IgD-negative memory B cell (primary cell): ENCODE data around the gene ATE1. TPM values are rescaled to one million over a fixed set of nuclear protein-coding genes. Genes with fewer than 3 reads are reported as not detected.

Experiments
- H3K27ac Mint-ChIP-seq, 3 donors: one replicate each; pipeline ENCODE4 v1.8.0; 2020 to 2022; ENCODE audit warnings: mild to moderate bottlenecking in 3 of 3, mixed read lengths in 3 of 3, moderate library complexity in 1 of 3
- H3K27me3 Mint-ChIP-seq: one replicate; pipeline ENCODE4 v1.8.0; 2021; ENCODE audit warnings: mixed read lengths
- H3K36me3 Mint-ChIP-seq: one replicate; pipeline ENCODE4 v1.8.0; 2020; ENCODE audit warnings: mild to moderate bottlenecking, mixed read lengths
- H3K4me1 Mint-ChIP-seq, 3 donors: one replicate each; pipeline ENCODE4 v1.8.0; 2020 to 2022; ENCODE audit warnings: mixed read lengths in 3 of 3, mild to moderate bottlenecking in 1 of 3
- H3K4me3 Mint-ChIP-seq, 4 donors: one replicate each; pipeline ENCODE4 v1.8.0; 2020 to 2022; ENCODE audit warnings: mild to moderate bottlenecking in 4 of 4, mixed read lengths in 4 of 4, moderate library complexity in 3 of 4
- H3K9me3 Mint-ChIP-seq, 3 donors: one replicate each; pipeline ENCODE4 v1.8.0; 2020 to 2021; ENCODE audit warnings: mixed read lengths in 3 of 3, mild to moderate bottlenecking in 1 of 3
- polyA plus RNA-seq: library from polyadenylated mRNA; unstranded; fragments of 300-500 nt; fragmentation: Illumina TruSeq; gene quantifications from one replicate; pipeline ENCODE4 v1.2.3, GENCODE V29; 2021

ATE1 gene
- polyA plus RNA-seq, 1 donor from 2014 or later, result 20.2 TPM

GRCh38 chr10:121694966-121695643 lies 232.7 kb downstream of the ATE1 start:
- Mint-ChIP-seq H3K27me3 (peaks cover 1% of the 10 kb centered on the region), H3K27ac (no peak overlapping the region), H3K4me1 (peaks cover 0 to 2% (median 0%) of the 10 kb centered on the region in 3 donors), H3K36me3 (no peaks in the 10 kb centered on the region), H3K9me3 (peaks cover 3 to 6% (median 4%) of the 10 kb centered on the region in 3 donors), H3K4me3 (peak overlapping the region in 1 of 4 donors; percentile 24)

GRCh38 chr10:121694327-121694965 lies 233.4 kb downstream of the ATE1 start:
- Mint-ChIP-seq H3K9me3 (peaks cover 2 to 6% (median 3%) of the 10 kb centered on the region in 3 donors), H3K4me1 (peaks cover 0 to 2% (median 0%) of the 10 kb centered on the region in 3 donors), H3K4me3 (no peak overlapping the region), H3K27me3 (peaks cover 1% of the 10 kb centered on the region), H3K27ac (no peak overlapping the region), H3K36me3 (no peaks in the 10 kb centered on the region)

GRCh38 chr10:121692626-121693025 lies 235.2 kb downstream of the ATE1 start:
- Mint-ChIP-seq H3K36me3 (peaks cover 1% of the 10 kb centered on the region), H3K27ac (no peak overlapping the region), H3K4me1 (peaks cover 0 to 2% (median 0%) of the 10 kb centered on the region in 3 donors), H3K4me3 (no peak overlapping the region), H3K9me3 (peaks cover 0 to 5% (median 3%) of the 10 kb centered on the region in 3 donors), H3K27me3 (peaks cover 3% of the 10 kb centered on the region)

- H3K9me3 Mint-ChIP-seq, result peaks cover 0 to 4% (median 0%) of the 10 kb centered on the region in 3 donors
- no peak overlapping the region for H3K4me3 Mint-ChIP-seq
- H3K27ac Mint-ChIP-seq, result no peak overlapping the region
- peaks cover 8% of the 10 kb centered on the region for H3K27me3 Mint-ChIP-seq
- peaks cover 1% of the 10 kb centered on the region for H3K36me3 Mint-ChIP-seq
- H3K4me1 Mint-ChIP-seq, result no peaks in the 10 kb centered on the region
Measured at GRCh38 chr10:121690970-121691369, 236.9 kb downstream of the ATE1 start.

Other genes starting within 250 kb of the ATE1 start
- gene NSMCE4A, start 47.2 kb upstream of the ATE1 start, polyA plus RNA-seq, result 51.1 TPM
- not detected for gene TACC2, start 61.1 kb upstream of the ATE1 start, polyA plus RNA-seq